Left forelimb (tissue), 1 donor: ENCODE results near the gene ATP13A5.

Experiments
- DNase-seq: peaks from one replicate; pipeline ENCODE4 v3.0.0-alpha.2; 2018; ENCODE audit warnings: low spot score

Gene ATP13A5

DNA sequence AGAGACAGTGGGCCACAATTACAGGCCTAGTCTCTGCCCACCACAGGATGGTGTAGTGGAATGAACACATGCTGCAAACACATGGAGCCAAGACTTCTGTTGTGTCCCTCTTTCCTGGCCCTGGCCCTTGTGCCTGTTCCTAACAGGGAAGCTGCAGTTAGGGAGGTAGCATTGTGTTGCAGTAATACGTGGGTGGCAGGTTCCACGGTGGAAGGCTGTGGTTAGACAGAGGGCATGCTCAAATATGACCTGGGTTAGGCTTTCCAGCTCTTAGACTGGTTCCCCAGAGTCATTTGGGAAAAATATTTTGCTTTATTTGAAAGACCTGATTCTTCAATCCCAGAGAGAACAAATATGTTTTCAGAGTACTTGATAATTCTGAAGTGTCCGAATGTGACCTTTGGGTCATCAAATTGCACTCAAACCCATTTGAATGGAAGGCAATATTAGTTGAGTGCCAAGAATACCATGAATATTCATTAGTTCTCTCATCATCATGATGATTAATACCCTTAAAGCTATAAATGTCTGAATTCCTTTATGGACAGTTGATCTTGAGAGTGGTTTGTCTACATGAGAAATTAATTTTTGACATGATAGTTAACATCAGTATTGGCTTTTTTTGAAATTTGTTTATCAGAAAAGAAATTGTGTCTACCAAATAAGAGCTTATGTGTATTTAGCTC, 109.1 kb downstream of the ATP13A5 start:
- no peak for DNase-seq

DNA sequence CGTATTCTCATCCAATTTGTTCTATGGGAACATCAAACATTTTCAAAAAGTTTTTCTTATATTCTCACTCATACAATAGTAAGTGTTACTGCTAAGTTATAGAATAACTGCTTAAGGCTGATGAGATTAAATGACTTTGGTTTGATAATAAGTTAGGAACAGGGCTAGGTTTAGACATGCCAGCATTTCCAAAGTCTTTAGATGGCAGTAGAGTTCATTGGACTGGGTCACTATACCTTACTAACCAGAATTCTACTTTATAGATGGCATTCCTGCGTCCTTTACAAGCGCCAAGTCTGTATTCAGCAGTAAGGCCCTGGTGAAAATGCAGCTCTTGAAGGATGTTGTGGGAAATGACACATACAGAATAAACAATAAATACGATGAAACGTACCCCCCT, 115.8 kb downstream of the ATP13A5 start:
- DNase-seq = no peak

DNA sequence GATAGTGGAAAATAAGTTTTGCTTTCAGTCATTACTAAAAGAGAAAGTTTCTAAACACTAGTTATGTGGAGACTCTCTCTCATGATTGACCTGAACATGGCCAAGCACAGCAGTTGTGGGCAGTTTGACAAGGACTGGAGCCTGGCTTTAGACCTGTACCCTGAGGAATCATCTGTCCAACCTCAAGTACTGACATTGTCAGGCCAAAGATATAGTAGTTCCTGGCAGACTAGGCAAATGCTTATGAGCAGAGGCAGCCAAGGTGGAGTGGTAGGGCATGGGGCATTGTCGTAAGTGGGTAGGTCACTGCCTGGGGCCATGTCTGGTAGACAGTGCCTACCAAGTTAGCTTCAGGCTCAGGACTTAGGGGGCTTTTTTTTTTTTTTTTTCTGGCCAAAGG, 116.6 kb downstream of the ATP13A5 start:
- DNase-seq = no peak

DNA sequence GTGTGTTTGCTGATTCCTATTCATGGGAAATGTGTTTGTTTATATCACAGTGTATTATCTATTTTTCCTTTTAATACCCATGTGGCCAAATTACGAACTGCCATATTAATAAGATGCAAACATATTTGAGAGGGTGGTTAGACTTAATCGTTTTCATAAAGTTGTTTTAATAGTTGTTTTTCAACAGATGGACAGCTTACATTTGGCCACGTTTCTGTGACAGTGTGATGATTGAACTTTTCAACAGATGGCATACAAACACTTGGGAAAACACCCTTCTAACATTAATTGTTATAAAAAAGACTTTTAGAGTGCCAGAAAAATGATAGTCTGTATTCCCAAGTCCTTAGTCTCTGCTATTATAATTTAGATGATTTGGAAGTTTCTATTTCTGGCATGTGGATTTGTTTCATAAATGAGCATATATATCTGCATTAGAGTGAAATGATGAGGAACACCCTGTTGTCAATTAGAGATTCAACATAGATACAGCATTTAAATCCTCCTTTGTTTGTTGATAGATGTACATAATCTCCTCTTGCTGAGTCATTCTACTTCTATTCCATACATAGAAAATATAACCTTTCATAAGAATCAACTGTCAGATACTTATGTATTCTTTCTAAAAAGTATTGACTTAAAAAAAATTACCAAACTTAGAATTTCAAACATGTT, 124.4 kb downstream of the ATP13A5 start:
- DNase-seq = no peak

DNA sequence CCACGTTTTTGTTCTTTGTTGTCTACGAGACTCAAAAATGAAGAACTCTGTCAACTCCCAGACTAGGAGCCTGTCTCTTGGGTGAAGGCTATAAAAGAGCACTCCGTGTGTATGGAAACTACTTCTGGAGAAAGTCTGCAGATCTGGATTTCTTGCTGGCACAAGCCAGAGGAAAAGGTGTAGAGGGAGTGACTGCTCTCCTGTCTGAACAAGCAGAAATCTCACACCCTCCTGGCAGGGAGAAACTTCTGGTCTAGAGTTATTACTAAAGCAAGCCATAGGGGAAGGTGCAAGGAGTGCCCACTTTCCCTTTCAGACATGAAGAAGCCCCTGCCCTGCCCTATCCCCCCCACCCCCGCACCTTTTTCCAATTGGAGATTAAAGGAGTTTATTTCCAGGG, 128.1 kb downstream of the ATP13A5 start:
- DNase-seq = no peak

DNA sequence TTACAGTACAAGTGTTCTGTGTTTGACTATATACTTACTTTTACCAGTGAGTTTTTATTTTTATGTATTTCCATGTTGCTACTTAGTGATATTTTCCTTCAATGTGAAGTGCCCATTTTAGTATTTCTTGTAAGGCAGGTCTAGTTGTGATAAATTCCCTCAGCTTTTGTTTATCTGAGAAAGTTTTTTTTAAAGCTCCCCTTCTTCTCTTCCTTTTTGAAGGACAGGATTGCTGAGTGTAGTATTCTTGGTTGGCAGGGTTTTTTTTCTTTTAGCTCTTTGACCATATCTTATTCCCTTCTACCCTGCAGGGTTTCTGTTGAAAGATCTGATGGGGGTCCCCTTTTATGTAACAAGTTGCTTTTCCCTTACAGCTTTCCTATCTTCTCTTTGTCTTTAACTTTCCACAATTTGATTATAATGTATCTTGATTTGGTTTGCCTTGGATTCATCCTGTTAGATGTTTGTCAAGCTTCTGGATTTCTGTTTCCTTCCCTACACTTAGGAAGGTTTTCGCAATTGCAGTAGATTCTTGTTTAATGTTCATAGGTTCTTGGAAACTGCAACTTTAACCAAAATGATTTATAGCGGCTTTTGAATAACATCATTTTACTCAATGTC, 129.6 kb downstream of the ATP13A5 start:
- no peak for DNase-seq

DNA sequence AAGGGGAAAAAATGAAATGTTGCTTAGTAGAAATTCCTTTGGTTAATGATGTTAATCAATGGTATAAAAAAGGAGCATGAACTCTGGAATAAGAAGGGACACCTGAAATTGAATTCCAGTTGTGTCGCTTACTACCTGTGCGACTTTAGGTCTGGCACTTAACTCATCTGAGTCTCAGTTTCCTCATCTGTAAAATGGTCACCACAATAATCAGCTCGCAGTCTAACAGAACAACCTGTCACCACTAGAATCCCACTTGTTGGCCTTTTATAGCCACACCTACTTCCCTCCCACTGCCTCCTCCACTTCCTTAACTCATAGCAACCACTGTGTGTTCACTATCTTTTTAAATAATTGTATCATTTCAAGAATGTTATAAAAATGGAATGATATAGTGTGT, 135.0 kb downstream of the ATP13A5 start:
- no peak for DNase-seq

DNA sequence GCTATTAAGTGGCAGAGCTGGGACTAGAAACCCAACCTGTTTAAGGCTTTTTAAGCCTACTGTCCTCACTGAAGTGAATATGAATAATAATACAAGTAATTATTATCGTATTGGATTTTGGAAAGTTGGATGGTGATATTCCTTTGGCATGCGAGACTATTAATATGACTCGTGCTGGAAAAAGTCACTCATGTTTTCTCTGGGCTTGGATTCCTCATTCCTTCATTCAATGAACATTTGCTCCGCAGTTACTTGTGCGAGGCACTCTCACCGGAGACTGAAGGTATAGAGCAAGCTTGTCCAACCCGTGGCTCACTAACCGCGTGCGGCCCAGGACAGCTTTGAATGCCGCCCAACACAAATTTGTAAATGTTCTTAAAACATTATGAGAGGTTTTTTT, 136.8 kb downstream of the ATP13A5 start:
- DNase-seq = no peak

DNA sequence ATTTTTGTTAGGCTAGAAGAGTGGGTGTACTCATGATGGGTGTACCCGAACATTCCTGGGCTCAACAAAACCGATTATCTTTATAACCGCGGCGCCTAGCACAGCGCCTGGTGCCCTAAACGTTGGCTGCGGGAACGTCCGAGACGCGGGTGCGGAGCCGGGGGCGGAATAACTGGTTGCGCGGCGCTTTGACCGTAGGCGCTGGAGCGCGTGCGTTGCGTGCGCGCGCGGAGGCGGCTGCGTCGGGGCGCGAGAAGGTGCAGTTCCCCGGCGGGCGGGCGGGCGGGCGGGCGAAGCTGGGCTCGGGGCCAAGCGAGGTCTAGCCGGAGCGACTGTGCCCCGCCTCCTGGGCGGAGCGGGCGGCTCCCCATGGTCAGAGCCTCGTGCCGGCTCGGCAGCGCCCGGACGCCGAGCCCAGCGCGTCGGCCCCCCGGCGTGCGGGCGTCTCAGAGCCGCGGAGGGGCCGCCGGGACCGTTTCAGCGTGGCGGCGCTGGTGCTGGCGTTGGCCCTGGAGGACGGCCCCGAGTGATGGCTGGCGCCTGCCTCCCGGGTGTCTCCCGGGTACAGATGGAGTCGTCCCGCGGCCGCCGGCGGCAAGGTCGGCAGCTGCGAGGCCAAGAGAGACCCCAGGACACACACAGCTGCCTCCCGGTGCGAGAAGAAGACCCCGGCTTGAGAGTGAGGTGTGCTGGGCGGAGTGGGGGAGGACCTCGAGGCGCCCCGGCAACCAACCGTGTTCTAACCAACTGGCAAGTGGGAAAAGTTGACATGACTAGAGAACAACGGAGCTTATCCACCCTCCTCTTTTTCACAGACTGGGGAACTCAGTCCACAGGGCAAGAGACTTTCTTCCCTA, 137.5 kb downstream of the ATP13A5 start, which contains the start of gene PLAAT1:
PLAAT1 (plus strand) TSS at position 373 of the 857 bp plus-strand sequence. CDS start 14,429 bp downstream, outside the sequence.
- peak; percentile 82 for DNase-seq

DNA sequence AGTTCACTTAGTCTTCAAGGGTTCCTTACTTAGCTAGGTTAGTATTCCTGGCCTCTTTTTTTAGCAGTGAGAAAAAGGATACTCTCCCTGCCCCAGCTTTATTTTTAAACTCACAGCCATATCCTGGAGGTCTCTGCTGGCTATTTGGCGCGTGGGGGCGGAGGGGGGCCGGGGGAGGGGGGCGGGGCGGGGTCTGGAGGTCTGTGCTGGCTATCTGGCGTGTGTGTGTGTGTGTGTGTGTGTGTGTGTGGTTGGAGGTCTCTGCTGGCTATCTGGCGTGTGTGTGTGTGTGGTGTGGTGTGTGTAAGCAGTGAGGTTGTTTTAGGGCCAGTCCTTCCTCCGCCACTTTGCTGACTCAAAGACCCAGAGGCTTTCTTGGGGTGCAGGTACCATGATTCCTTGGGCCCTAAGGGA, 138.1 kb downstream of the ATP13A5 start:
- DNase-seq = peak; percentile 73

DNA sequence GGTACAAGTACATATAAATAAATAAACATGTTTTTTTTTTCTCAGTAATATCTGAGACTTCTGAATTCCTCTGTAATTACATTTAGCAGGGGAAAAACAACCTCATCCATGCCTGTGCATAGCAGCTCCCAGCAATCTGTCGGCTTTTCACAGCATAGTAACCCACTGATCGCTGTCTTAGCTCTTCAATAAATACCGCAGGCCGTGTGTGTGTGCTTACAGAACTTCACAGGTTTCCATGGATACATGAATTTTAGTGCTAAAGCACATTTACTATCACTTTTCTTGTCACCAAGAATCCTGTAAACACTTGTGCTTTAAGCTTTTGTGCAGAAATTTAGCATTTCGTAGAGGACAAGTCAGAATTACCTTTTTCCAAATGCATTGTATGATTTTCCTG, 141.5 kb downstream of the ATP13A5 start:
- no peak for DNase-seq

DNA sequence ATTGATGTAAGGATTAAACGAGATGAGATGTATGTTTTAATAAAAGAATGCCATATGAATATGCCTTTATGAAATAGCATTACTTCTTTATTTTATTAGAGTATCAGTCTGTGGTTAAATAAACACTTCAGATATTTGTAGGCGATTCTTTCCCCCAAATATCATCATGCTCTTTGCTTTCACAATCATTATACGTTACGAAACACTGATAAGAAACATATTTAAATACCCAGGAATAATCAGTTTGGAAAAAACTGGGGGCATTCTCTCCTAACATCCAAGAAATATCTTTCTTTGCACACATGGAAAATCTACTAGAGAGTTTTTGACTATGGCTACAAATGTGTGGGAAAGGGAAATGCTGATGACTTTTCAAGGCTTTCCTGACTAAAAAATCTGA, 142.0 kb downstream of the ATP13A5 start:
- no peak for DNase-seq

DNA sequence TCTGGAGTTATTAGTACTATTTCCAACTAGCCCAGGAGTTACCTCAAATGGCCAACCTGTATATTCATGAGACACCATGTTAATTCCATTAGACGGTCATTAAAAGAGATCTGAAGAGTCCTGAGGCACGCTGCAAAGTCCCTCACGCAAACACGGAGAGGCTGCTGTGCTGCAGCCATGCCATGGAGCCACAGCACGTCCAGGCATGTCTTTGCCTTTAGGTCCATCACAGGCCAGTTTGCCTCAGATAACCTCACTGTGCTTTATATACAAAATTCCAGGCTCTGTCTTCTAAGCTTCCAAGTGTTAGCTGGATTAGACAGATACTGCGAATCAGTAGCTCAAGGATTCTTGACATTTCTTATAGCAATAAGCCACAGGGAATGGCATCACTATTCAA, 147.4 kb downstream of the ATP13A5 start:
- no peak for DNase-seq

DNA sequence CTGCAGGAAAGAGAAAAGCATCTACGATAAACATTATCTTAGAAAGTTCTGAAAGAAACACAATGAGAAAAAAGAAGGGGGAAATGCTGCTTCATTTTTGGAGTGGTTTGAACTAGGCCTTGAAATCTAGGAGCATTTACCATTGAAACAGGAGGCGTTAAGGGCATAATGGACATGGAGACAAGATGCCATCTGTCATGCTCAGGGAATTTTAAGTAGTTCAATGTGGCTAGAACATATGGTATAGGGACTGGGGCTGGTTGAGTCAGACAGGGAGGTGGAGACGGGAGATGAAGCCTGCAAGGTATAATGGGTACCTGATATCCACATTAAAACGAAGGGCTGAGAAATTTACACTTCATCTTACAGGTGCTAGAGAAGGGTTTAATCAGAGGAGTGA, 147.9 kb downstream of the ATP13A5 start:
- DNase-seq = no peak

DNA sequence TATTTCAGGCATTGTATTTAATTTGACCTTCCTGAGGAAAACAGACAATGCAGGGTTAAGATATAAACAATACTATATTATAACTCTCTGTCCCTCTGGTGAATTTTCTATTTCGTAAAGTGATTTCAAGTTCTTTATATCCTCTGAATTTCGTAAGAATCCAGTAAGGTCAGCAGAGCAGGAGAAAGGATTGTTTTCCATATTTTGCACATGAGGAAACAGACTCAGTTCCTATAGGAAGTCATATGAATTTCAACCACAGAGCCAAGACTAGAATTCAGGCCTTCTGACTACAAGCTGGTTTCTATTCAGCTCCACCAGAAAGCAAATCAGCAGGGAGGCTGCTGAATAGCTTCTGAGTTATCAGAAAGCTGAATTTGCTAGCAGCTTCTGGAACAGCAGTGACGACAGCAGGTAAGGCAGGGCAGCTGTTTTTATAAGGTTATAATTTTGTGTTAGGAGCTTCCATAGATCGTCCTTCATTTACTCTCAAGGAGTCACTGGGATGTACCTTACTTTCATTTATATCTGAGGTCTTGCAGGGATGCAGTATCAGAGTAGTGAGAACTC, 148.6 kb downstream of the ATP13A5 start:
- no peak for DNase-seq

DNA sequence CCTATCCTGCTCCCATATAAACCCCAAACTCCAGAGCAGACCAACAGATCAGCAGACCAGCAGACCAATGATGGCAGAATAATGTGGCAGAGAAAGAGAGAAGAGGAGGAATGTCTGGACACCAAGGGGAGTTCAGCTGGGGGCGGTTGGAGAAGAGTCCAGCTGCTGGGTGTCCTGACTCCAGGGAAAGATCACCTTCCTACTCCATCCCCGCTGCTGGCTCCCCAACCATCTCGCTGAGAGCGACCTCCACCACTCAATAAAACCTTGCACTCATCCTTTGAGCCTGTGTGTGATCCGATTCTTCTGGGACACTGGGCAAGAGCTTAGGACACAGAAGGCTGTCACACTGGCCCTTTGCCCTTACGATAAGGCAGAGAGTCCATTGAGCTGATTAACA, 150.3 kb downstream of the ATP13A5 start:
- DNase-seq = no peak

DNA sequence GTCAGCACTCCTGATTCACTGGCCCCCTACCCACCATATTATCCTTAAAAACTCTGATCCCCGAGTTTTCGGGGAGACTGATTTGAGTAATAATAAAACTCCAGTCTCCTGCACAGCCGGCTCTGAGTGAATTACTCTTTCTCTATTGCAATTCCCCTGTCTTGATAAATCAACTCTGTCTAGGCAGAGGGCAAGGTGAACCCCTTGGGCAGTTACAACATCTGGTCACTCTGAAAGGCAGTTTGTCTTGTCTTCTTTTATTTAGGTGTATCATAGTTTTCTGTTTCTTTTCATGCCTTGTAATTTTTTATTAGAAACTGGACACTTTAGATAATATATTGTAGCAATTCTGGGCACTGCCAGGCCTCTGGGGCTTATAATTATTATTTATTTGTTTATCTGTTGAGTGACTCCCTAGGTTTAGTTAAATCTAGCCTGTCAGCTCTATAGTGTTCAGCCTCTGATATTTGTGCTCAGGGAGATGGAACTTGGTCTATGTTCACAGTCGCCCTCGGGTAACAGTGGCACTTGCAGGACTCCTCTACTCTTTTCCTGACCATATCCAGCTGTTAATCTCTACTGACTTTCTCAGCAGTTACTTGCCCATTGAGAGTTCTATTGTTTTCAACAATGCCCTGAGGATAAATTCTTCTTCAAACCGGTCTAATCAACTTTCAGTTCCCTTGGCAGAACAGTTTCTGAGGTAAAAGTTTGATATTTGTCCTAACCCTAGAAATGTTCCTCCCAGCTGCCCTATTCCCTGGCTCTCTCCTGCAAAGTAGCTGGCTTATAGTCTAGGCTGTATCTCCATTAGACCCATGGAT, 153.0 kb downstream of the ATP13A5 start:
- DNase-seq = no peak
